Measurements from ENCODE around the gene OPRD1.
A peak's percentile ranks its signal among the peaks of the same experiment; 100 is the strongest.
"Not testable (repeated sequence)": the region's sequence is repeated elsewhere in the genome, so short reads cannot be mapped to it uniquely, and the experiment has no call there.

OPRD1 gene

DNA sequence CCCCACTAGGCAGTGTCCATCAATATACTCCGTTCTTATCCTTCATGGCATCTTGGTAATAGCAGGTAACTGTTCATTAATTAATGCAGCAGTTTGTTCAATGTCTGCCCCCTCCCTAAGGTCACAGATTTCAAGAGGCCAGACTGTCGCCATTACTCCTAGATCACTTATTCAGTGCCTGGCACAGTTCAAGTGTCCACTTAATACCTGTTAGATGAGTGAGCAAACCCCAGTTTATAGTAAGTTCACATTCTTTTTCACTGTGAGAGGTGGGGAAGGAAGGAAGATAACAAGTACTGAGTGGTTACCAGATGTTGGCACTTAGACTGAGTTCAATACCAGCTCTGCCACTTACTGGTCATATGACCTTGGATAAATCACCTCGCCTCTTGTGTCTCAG lies 36.4 kb downstream of the OPRD1 start:
- FAIRE-seq, result no peak

DNA sequence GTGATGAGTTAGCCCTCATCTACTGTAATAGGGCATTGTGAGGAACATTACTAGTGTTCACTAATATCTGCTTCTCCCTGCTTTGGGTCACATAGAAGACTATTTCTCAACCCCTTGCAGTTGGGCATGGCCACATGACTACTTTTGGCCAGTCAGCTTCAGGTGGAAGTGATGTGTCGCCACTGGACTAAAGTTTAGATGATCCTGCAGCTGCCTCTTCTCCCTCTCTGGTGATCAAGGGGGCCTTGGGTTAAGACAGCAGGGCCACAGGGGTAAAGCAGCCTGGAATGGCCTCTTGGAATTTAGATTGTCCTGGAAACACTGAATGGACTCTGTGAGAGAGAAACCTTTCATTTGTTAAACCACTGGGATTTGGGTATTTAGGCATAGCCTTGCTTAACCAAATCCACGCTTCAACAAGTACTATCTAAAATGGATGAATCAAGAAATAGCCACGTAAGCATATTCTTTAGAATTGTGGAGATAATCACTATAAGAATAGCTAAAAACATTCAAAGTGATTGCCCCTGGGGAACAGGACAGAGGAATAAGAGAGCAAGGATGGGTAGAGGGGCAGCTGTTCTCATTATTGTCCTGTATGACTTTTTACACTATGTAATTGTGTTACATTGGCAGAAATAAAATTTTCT lies 41.2 kb downstream of the OPRD1 start:
- no peak for FAIRE-seq

DNA sequence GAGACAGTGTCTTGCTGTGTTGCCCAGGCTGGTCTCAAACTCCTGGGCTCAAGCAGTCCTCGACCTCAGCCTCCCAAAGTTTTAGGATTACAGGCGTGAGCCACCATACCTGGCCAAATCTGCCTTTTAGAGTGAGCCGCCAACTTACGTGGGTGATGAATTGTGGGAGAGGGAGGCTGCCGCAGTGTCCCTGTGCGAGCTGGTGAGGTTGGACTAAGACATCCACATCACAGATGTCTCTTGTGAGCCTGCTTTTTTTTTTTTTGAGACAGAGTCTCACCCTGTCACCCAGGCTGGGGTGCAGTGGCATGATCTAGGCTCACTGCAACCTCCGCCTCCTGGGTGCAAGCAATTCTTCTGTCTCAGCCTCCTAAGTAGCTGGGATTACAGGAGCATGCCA lies 42.4 kb downstream of the OPRD1 start:
- FAIRE-seq, result not testable (repeated sequence)

DNA sequence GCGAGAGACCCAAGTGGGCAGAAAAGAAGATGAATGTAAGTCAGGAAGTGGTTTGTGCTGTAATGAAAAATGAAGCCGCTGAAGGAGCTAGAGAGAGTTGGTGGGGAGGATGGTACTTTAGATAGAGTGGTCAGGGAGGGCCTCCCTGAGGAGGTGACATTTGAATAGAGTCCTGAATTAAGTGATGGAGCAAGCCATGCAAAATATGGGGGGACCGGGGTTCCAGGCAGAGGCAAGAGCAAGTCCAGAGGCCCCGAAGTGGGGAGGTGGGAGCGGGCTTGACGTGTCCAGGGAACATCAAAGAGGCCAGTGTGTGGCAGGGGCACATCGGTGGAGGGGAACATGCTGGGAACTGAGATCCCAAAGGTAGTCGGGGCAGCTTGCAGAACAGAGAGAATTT lies 43.1 kb downstream of the OPRD1 start:
- FAIRE-seq, result no peak

- no peak for FAIRE-seq
Observed at GRCh38 chr1:28855469-28855951, 43.5 kb downstream of the OPRD1 start.

DNA sequence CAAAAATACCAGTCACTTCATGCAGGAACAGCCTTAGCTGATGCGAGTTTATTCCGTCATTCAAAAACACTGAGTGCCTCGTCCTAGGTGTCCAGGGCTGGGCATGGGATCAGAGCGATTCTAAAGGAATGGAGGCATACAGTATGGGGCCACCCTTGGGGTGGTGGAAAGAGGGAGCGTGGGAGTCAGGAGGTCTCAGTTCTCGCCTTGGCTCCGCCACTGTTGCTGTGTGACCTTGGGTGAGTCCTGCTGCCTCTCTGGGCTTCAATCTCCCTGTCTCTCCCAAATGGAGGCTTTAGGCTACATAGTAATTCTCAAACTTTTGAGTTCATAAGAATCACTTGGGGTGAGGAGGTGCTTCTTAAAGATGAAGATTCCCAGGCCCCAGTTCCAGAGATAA lies 44.0 kb downstream of the OPRD1 start:
- FAIRE-seq, result no peak

DNA sequence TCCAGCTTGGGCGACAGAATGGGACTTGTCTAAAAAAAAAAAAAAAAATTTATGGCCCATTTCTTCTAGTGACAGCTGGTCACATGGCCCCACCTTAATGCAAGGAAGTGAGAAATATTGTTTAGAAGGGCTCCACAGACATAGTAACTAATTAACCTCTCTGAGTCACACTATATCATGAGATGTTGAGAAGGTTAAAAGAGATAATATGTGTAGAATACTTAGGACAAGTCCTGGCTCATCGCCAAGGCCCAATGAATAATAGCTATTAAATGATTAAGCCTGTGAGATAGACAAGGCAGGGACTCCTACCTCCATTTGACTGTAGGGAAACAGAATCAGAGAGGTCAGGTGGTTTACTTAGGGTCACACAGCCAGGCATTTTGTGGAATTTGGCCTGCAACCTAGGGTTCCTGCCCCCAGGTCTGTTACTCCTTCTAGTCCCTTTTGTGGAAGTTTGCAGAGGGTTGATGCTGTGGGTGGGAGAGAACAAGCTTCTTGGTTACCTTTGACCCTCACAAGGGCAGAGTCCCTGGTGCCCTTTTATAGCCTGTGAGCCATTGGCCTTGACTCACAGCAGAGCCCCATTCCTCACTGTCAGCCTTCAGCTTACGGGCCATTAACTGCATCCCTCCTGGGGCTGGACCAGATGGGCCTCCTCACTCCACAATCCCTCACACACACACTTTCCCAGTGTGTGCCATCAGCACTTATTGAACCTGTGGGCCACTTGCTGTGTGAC lies 48.5 kb downstream of the OPRD1 start:
- no peak for FAIRE-seq

DNA sequence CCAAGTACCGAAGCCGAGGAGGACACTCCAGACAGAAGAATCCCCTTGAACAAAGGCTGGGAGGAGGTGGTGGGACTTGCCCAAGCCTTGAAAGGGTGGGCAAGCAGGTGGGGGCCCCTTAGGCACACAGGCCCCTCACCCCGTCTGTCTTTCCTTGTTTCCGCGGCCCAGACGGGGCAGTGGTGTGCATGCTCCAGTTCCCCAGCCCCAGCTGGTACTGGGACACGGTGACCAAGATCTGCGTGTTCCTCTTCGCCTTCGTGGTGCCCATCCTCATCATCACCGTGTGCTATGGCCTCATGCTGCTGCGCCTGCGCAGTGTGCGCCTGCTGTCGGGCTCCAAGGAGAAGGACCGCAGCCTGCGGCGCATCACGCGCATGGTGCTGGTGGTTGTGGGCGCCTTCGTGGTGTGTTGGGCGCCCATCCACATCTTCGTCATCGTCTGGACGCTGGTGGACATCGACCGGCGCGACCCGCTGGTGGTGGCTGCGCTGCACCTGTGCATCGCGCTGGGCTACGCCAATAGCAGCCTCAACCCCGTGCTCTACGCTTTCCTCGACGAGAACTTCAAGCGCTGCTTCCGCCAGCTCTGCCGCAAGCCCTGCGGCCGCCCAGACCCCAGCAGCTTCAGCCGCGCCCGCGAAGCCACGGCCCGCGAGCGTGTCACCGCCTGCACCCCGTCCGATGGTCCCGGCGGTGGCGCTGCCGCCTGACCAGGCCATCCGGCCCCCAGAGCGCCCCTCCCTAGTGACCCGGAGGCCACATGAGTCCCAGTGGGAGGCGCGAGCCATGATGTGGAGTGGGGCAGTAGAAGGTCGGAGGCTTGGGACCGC lies 50.8 kb downstream of the OPRD1 start:
- FAIRE-seq, result no peak

GRCh38 chr1:28864695-28865094 lies 52.7 kb downstream of the OPRD1 start:
- FAIRE-seq, result no peak

DNA sequence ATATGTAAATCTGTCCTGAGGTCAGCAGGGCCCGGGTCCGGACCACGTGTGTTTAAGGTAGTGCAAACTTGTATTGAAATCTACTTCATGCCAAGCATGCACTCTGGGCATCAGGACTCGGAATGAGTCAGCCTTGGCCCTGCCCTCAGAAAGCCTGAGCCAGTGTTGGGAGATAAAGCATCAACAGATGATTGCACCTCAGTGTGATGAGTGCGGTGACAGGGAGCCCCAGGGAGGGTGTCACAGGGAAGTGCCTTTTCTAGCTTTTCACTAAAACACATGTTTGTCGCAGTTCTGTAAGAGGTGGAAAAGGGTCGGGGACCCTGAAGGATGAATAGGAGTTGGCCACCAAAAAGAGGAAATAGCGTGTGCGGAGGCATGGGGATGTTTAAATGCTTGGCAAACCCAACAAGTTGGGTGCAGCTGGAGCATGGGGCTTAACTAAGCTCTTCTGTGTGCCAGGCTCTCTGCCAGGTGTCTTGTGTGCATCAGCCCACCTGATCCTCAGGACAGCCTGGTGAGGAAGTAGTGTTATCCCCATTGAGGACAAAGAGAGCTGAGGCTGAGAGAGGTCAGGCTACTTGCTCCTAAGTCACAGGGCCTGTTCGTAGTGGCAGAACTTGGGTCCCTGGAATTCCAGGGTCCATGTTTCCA lies 54.2 kb downstream of the OPRD1 start:
- no peak for FAIRE-seq

- FAIRE-seq, result no peak
Observed at GRCh38 chr1:28867850-28868249, 55.9 kb downstream of the OPRD1 start.

GRCh38 chr1:28869952-28870351 lies 58.0 kb downstream of the OPRD1 start:
- FAIRE-seq, result no peak

GRCh38 chr1:28871631-28872401 lies 59.8 kb downstream of the OPRD1 start:
- no peak for FAIRE-seq

DNA sequence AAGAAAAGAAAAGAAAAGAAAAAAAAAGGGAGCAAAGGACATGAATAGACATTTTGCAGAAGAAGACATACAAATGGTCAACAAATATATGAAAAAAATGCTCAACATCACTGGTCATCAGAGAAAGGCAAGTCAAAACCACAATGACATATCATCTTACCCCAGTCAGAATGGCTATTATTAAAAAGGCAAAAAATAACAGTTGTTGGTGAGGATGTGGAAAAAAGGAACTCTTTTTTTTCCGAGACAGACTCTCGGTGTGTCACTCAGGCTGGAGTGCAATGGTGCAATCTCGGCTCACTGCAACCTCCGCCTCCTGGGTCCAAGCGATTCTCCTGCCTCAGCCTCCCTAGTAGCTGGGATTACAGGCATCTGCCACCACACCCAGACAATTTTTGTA lies 63.2 kb downstream of the OPRD1 start:
- FAIRE-seq, result not testable (repeated sequence)

DNA sequence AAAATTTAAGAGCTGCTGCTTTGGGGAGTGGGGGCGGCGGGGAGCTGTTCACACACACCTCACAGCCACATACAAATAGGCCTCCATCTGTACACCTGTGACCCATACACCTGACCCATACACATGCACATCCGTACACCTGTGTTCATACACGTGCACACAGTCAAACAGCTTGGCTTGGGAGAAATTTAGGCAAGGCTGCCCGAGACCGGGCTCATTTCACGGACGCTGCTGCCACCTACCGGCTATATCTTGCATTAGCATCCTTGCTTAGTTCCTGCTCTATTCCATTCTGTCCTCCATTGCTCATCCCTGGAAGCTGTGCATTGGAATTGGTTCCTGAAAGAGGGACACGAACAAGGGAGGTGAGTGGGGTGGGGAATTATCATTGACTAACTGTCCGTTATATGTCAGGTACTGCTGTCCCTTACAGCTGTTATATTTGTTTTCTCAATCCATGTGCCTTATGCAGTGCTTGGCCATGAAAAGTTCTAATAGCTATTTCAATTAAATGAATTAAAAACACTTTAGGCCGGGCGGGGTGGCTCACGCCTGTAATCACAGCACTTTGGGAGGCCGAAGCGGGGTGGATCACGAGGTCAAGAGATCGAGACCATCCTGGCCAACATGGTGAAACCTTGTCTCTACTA lies 65.3 kb downstream of the OPRD1 start:
- FAIRE-seq, result no peak

- no peak for FAIRE-seq
Observed at GRCh38 chr1:28878796-28879195, 66.8 kb downstream of the OPRD1 start.

GRCh38 chr1:28882009-28882628 lies 70.1 kb downstream of the OPRD1 start:
- FAIRE-seq, result peak; percentile 66

- FAIRE-seq, result no peak
Observed at GRCh38 chr1:28883242-28883616, 71.3 kb downstream of the OPRD1 start.

- FAIRE-seq, result no peak
Observed at GRCh38 chr1:28885472-28885877, 73.5 kb downstream of the OPRD1 start.

GRCh38 chr1:28885977-28886730 lies 74.2 kb downstream of the OPRD1 start:
- FAIRE-seq, result no peak
